ENCODE data around the gene TMLHE.
"Not testable (repeated sequence)": the region's sequence is repeated elsewhere in the genome, so short reads cannot be mapped to it uniquely, and the experiment has no call there.

Gene TMLHE, protein sequence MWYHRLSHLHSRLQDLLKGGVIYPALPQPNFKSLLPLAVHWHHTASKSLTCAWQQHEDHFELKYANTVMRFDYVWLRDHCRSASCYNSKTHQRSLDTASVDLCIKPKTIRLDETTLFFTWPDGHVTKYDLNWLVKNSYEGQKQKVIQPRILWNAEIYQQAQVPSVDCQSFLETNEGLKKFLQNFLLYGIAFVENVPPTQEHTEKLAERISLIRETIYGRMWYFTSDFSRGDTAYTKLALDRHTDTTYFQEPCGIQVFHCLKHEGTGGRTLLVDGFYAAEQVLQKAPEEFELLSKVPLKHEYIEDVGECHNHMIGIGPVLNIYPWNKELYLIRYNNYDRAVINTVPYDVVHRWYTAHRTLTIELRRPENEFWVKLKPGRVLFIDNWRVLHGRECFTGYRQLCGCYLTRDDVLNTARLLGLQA

GRCh38 chrX:155612312-155613224 is at the start of gene TMLHE, which contains the start of gene SPRY3:
TSS of gene TMLHE (minus strand) at chrX:155612952. CDS start at chrX:155545276, 67,676 bp downstream.
TSS of gene SPRY3 (plus strand) at chrX:155612586.
- DNase-seq = peak; percentile 70

- no peak for DNase-seq
These were observed 49.5 kb upstream of the TMLHE start for GRCh38 chrX:155662282-155662681.

- DNase-seq = no peak
These were observed 32.4 kb upstream of the TMLHE start for GRCh38 chrX:155645180-155645579.

DNA sequence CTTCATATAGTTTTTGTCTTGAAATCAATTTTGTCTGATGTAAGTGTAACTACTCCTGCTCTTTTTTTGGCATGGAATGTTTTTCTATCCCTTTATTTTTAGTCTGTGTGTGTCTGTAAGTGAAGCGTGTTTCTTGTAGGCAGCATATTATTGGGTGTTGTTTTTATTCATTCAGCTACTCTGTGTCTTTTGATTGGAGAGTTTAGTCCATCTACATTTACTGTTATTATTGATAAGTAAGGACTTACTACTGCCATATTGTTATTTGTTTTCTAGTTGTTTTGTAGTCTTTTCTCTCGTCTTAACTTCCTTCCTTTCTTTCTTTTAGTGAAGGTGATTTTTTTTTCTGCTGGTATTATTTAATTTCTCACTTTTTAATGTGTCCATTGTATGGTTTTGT is 30.5 kb upstream of the TMLHE start:
- DNase-seq = no peak

DNA sequence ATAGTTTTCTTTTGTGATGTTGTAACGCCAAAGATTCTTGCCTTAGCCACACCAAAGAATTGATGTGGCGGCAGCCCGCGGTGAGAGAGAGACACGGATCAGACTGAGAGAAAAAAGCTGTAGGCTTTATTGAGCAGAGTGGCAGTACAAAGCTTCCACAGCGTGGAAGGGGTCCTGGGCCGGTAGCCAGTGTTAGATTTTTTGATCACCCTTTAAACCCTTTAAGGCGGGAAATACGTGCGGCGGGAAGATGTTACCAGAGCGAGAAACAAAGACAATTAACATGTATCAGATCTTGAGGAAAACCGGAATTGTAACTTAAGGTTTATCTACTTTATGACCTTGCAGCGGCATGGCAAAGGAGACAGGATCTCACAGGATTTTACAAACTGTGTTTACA is 28.6 kb upstream of the TMLHE start:
- DNase-seq = not testable (repeated sequence)

- no peak for DNase-seq
These were observed 25.0 kb upstream of the TMLHE start for GRCh38 chrX:155637714-155638113.

GRCh38 chrX:155635019-155635418 is 22.3 kb upstream of the TMLHE start:
- not testable (repeated sequence) for DNase-seq

DNA sequence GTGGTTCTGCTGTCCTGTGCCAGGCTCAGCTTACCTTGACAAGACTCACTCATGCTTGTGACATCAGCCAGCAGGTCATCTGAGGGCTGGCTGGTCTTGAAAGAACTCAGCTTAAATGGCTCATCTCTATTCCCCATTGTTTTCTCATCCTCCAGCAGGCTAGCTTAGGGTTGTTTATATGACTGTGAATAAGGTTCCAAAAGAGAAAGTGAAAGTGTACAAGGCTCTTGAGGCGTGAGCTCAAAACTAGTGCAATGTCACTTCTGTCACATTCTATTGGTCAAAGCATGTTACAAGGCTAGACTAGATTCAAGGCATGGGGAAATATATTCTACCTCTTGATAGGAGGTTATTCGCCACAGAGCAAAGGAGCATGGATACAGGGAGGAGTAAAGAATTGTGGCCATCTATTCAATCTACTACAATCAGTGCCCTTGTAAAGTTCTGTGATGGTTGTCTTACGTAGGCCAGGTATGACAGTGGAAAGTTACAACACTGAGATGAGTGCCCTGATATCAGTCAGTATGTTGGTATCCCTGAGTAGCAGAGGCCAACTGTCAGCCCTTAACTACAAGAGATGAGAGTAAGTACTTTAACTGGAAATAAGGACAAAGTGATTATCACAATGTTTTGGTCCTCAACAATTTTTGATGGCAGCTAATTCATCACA is 19.8 kb upstream of the TMLHE start:
- DNase-seq = no peak

DNA sequence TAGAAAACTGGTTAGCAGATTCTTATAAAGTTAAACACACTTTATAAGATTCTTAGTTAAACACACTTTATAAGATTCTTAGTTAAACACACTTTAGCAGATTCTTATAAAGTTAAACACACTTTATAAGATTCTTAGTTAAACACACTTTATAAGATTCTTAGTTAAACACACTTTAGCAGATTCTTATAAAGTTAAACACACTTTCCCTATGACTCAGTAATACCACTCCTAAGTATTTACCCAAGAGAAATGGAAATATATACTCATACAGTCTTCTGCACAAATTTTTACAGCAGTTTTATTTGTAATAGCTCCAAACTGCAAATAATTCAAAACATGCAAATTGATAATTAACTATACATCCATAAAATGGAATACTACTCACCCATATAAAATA is 7.4 kb upstream of the TMLHE start:
- not testable (repeated sequence) for DNase-seq

DNA sequence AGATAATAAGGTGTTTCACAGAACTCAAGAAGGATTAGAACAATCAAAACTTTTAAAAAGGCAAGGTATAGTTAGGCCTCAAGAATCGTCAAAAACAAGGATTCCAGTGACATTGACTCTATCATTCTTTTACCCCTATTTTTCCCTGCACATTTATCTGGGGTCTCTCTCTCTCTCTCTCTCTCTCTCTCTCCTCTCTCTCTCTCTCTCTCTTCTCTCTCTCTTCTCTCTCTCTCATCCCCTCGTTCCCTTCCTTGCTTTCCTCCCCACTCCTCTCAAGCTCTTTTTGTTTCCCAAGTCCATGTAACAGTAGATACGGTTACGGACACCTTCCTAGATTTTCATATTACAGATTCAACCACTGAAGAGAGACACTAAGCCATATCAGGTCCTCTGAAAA is 3.2 kb upstream of the TMLHE start:
- no peak for DNase-seq

GRCh38 chrX:155613927-155614559 is 1.3 kb upstream of the TMLHE start:
- no peak for DNase-seq

DNA sequence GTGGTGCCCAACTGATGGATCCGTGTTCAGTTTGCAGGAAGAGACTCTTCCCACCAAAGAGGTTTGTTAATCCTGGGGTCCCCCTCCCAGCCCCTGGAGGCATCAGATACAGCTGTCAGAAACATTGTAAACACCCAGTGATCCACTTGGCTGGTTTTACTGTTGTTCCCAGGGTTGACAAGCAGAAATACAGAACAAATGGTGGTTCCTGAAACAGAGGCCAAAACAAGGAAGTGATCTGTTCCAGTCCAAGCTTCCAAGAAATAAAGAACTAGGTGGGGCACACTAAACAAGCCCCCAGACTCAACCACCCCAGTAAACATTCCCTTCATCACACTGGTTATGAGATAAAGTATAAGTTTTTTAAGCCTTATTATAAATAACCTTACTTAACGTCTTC is 1.4 kb downstream of the TMLHE start:
- no peak for DNase-seq

- no peak for DNase-seq
These were observed 19.8 kb downstream of the TMLHE start for GRCh38 chrX:155592981-155593380.

DNA sequence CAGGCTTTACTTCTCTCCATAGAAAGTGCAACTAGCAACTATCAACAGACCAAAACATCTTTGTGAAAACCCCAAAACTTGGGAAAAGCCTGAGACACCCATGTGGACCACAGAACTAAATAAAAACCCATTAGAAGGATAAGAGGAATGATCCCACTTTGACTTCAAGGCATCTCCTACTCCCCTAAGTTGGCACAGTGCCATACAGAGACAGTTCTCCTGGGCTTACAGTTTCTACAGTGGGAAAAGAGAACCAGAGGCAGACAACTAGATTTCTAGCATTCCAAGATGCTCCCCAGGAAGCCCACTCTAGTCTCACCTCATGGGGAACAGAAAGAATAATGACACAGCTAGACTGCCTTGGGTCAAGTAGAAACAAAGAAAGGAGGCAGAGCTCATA is 20.4 kb downstream of the TMLHE start:
- DNase-seq = no peak

- DNase-seq = no peak
These were observed 35.1 kb downstream of the TMLHE start for GRCh38 chrX:155577682-155578081.

DNA sequence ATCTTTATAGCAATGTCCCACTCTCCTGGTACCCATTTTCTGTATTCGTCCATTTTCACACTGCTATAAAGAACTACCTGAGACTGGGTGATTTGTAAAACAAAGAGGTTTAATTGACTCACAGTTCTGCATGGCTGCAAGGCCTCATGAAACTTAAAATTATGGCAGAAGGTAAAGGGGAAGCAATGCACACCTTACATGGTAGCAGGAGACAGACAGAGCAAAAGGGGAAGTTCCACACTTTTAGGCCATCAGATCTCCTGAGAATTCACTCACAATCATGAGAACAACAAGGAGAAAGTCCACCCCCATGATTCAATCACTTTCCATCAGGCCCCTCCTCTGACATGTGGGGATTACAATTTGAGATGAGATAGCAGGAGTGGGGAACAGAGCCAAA is 49.7 kb downstream of the TMLHE start:
- DNase-seq = no peak

- no peak for DNase-seq
These were observed 67.9 kb downstream of the TMLHE start for GRCh38 chrX:155544881-155545280.

DNA sequence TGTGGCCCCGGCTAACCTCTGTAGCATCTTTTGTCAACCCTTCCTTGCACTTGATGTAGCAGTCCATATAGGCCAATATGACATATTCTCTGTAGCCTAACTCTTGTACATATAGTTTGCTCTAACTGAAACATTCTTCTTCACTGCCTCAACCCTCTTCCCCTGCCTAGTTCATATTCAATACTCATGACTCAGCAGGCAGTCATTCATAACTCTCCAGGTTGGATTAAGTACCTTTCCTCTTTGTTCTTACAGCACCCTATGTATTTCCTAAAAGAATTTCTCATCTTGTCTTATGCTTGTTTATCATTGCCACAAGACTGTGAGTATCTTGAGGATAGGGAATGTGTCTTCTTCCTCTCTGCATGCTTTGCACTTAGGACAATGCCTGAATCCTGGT is 76.9 kb downstream of the TMLHE start:
- DNase-seq = no peak

DNA sequence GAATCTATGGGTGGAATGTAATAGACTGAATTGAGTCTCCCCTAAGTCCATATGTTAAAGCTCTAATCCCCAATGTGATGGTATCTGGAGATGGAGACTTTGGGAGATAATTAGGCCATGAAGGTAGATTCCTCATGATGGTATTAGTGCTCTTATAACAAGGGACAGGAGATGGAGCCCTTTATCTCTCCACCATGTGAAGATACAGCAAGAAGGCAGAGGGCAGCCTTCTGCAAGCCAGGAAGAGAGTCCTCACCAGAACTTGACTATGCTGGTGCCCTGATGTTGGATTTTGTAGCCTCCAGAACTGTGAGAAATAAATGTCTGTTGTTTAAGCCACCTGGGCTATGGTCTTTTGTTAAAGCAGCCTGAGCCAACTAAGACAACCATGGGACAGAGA is 78.0 kb downstream of the TMLHE start:
- DNase-seq = no peak

GRCh38 chrX:155527023-155527422 is 85.7 kb downstream of the TMLHE start:
- DNase-seq = not testable (repeated sequence)

GRCh38 chrX:155514225-155514624 is 98.5 kb downstream of the TMLHE start:
- DNase-seq = no peak

- no peak for DNase-seq
These were observed 107.5 kb downstream of the TMLHE start for GRCh38 chrX:155505296-155505695.

DNA sequence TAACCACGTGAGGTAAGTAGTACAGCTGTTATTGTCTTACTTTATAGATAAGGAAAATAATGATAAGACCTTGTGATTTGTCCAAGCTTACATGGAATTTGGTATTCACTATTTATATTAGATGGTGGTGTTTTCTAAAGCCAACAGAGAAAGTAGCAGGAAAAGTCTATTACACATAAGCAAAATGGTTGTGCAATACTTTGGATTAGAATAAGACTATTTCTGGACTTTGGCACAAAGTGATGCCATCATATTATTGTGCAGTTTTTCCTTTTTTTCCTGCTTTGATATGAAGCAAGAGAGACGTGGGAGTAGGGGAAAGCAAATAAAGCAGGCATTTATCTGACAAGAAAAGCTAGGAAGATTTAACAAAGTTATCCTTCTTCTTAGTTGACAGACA is 117.6 kb downstream of the TMLHE start:
- not testable (repeated sequence) for DNase-seq
